NOMO-1 treated with DMSO at 0.1 percent for 48 hours (cell line): Measurements from ENCODE around the gene REEP1.
A peak's percentile ranks its signal among the peaks of the same experiment; 100 is the strongest.

ENCODE experiments used
- DNase-seq: peaks from one replicate; lab custom pipeline; 2025; ENCODE audit not compliant: unreplicated experiment; lab: John Stamatoyannopoulos, UW

Gene REEP1

DNA sequence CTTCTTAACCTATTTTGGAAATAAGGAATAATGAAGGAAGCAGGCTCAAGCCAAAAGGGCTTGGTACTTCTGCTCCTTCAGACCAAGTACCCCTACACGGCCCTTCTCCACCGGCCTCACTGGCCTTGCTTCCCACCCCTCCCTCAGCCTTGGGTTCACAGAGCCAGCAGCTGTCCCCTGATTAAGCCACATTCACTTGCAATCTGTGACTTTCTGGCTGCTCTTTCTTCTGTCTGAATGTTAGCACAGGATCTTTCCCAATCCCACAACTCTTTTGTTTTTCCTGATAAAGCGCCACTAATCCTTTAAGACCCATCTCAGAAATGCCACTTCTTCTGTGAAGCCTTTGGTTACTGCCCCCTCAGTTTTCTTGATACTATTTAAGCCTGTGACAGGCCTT, 52.4 kb downstream of the REEP1 start:
- DNase-seq = no peak

DNA sequence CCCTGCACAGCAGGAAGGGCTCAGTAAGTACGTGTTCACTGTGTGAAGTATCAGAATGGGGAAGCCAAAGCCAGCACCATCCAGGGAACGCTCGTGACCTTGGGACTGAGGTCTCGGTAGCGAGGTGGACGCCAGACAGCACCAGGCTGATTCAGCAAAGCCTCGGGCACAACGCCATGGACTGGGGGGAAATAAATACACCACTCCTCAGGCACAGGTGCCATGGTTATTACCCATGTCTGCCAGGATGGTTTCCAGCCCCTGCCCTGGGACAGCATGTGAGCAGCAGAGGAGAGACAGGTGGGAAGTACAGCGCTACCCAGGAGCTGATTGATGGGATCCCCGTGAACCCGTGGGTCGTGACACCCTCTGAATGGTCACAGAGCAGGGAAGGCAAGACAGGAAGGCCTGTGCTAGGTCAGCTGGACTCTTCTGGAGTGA, 53.0 kb downstream of the REEP1 start:
- DNase-seq = no peak

DNA sequence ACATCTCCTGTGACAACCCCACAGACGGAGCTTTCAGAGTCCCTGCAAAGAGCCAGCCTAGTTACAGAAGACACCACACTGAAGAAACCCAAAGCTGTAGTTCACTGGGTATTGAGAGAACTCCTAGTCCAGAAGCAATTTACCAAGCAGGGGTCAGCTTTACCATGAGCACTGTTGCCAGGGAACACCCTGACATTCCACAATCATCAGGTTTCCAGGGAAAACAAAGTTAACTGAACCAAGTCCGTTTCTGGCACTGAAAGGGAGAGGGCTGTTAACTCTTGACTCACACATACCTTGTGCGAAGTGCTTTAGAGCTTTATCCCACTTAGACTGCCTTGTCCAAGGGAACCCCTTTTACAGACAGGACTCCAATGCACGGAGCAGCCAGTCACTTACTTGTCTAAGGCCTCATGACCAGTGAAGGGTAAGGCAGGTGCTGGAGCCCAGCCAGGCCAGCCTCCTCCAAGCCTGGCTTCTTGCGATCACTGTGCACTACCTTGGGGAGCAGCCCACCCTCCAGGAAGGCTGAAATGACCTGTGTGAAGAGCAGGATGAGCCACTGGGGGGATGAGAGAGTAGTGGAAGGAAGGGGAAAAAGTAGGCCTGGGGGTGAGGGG, 53.9 kb downstream of the REEP1 start:
- DNase-seq = no peak

DNA sequence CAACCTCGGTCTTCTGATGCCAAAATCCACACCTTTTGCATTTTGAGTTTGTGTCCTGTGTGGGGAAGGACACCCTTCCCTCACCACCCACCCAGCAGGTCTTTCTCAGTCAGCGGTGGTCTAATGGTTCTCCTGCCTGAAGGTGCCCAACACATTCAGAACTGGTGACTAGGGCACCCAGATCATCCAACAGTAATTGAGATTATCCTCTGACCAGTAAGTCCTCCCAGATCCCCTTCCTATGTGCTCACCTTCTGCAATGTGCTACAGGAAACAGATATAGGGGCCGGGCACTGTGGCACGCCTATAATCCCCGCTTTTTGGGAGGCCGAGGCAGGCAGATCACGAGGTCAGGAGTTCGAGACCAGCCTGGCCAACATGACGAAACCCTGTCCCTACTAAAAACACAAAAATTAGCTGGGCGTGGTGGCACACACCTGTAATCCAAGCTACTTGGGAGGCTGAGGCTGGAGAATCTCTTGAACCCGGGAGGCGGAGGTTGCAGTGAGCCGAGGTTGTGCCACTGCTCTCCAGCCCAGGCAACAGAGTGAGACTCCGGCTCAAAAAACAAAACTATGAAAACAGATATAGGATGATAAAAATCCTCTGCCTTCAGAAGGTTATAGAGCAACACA, 56.2 kb downstream of the REEP1 start:
- no peak for DNase-seq

DNA sequence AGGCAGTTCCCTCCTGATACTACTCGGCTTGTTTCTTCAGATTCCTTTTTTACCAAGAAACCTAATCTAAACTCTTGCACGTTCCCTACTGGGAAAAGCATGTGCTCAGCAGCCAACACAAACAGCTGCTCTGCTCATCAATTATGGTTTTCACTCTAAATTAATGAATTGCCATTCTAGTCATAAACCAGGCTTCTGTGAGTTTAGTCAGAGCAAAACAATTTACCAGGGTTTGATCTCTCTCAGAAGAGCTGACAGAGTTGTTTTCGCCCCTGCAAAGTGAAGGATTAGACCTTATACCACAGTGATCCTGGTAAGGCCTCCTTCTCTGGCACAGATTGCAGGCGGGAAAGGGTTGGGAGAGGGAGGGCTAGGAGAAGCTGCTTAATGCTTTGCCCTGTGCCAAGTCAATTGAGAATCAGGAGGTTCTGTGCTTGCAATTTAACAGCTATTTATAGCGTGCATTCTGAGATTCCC, 57.2 kb downstream of the REEP1 start:
- no peak for DNase-seq

DNA sequence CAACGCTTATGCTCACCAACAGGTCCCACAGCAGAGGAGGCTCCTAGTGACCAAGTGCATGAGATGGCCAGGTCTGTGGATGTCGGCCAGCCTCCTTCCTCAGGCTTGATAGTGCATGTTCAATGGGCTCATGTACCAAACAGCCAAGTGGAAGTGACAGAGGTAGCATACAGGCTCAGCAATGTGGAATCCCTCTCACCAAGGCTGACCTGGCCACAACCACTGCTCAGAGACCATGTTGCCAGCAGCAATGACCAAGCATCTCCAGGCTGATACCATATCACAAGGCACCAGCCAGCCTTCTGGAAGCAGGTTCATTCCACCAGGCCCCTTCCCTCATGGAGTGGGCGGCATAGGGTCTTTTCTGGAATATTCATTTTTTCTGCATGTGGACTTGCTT, 61.5 kb downstream of the REEP1 start:
- DNase-seq = no peak

DNA sequence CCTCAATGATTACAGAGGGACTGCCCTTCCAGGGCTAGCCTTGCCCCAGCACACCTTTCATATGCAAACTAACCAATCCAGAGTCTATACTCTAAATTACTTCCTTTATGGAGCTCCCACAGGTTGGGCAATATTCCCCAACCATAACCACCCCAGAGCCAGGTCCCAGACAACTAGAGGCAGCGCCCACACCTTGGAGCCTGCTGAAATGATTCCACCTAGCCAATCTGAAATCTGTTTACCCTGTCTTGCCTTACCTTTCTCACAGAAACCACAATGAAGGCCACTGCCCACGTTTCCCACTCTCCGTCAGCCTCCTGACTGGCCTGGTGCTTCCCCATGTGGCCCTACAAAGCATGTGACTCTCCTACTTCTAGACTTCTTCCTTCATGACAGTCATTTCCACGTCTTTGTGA, 62.0 kb downstream of the REEP1 start:
- no peak for DNase-seq

DNA sequence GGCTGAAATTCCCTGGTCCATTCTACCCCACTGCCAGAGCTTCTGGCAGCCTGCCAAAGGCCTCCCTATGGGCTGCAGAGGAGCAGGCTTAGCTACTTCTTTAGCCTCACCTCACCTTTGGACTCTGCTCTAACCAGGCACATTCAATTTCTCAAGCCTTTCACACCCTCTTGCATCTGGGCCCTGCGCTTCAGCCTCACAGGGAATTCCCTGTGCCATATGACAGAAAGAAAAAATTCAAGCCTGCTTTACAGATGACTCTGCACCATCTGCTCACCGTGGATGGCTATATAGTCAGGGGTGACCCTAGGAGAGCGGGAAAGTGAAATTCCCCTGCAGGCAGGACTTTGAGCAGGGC, 62.5 kb downstream of the REEP1 start:
- DNase-seq = no peak

DNA sequence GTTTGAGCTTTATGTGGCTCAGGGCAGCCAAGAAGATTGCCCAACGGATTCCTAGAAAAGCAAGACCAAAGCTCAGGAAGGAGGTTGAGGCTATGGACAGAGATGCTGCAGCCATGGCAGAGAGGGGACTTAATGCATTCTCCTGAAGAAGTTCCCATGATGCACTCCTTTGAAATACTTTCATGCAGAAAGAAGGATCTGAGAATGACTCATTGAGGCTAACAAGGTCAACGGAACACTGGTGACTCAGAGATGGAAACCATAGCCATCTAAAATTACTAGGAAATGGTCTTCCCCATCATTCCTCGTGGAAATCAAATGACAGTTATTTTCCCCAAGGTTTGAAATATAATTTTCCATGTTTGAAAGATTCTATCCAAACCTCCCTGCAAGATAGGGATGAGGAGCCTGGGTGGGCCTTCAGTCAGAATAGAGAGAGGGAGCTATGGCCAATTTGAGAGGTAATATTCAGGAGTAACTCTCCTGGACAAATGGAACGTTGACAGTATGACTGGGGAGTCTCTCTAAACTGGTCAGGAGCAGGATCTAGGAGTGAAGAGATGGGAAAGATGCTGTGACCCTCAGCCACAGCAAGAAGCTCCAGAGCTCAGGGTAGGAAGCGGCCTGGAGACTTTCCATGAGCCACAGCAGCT, 63.0 kb downstream of the REEP1 start:
- DNase-seq = peak; percentile 14

DNA sequence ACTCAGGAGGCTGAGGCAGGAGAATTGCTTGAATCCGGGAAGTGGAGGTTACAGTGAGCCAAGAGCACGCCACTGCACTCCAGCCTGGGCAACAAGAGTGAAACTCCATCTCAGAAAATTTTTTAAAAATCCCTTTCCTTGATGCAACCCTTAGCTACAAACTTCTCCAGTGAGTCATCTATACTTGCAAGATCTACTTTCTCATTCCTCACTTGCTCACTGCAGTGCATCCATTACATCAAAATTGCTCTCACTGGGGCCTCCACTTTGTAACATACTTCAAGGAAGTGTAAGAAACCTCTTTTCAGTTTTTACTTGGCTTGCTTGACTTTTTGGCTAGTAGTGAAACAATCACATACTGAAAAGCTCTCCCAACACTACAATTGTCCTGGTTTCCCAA, 65.3 kb downstream of the REEP1 start:
- no peak for DNase-seq

DNA sequence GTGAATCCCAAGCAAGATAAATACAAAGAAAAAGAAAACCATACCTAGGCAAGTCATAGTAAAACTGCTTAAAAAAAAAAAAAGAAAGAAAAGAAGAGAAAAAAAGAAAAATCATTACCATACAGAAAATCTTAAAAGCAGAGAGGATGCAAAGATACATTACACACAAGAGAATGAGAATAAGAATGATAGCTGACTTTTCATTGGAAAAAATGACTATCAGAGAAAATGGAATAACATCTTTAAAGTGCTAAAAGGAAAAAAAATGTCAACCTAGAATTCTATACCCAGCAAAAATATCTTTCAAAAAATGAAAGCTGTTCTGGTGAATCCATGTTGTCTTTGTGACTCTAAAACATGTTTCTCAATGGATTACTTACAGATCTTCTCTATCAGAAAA, 66.2 kb downstream of the REEP1 start:
- no peak for DNase-seq

DNA sequence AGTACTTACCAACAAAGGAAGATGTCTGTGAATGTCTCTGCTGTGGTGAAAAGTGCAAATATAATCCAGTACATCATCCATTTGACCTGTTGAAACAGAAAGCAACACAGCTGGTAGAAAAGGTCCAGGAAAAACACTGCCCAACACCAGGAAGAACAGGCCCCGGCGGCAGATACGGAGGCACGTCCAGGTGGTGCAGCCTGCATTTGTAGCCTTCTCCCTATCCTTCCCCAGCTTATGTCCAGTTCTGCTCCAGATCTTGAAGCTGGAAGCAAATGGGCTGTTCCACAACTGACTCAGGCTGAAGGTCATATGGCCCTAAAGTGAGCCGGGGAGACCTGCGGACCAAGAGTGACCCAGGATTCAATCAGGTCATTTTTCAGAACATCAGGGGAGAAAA, 73.5 kb downstream of the REEP1 start:
- no peak for DNase-seq

DNA sequence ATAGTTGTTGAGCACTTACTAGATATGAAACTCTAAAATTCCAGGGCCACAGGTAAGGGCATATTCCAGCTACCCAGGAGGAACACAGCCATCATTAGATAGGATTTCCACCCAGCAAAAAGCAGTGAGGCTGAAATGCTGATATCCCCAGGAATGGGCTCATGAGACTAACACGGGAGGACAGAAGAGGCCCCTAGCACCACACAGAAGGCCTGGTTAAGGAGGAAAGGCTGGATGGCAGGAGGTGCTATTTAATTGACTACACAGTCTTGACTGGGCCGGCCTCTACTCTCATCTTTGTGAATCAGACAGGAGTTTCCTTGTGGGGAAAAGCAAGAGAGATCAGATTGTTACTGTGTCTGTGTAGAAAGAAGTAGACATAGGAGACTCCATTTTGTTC, 76.4 kb downstream of the REEP1 start:
- no peak for DNase-seq

DNA sequence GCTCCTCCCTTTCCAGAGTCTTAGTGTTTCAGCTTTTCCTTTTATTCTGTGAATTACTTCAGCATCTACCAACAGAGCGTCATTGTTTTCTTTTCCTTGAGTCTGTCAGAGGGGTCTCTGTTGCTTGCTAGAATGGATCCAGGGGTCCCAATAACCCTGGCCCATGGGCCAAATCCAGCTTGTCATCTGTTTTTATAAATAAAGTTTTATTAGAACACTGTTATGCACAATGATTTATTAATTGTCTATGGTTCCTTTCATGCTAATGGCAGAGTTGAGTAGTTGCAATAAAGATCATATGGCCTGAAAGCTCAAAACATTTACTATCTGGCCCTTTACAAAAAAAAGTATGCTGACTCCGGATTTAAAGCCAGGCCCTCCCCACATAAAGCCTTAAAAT, 79.3 kb downstream of the REEP1 start:
- DNase-seq = no peak

DNA sequence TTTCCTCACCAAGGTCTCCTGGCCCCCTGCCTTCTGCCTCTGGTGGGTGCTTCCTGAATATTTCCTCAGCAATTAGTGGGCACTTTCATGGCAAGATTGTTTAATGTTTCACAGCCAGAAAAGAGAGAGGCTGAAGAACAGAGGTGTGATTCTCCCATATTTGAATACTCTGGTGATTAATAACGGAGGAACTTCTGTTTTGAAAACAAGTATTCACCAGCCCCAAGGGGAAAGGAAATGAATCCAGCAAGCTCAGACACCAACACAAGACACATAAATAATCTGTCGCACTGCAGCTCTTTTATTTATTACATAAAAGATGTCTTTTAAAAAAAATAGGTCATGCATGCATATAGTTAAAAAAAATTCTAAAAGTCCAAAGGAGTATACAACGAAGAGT, 80.4 kb downstream of the REEP1 start:
- DNase-seq = no peak

DNA sequence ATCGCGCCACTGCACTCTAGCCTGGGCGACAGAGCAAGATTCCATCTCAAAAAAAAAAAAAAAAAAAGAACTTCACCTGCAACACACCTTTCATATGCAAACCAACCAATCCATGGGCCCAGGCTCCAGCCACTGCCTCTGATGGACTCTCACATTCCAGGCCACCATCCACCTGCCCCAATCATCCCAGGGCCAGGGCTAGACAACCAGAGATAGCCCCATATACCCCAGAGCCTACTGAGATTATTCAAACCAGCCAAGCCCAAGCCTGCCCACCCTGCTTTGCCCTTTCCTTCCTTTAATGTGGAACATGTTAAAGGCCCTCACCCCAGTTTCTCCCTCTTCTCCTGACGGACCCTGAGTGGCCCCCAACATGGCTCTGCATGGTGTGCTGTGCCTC, 81.1 kb downstream of the REEP1 start:
- no peak for DNase-seq

DNA sequence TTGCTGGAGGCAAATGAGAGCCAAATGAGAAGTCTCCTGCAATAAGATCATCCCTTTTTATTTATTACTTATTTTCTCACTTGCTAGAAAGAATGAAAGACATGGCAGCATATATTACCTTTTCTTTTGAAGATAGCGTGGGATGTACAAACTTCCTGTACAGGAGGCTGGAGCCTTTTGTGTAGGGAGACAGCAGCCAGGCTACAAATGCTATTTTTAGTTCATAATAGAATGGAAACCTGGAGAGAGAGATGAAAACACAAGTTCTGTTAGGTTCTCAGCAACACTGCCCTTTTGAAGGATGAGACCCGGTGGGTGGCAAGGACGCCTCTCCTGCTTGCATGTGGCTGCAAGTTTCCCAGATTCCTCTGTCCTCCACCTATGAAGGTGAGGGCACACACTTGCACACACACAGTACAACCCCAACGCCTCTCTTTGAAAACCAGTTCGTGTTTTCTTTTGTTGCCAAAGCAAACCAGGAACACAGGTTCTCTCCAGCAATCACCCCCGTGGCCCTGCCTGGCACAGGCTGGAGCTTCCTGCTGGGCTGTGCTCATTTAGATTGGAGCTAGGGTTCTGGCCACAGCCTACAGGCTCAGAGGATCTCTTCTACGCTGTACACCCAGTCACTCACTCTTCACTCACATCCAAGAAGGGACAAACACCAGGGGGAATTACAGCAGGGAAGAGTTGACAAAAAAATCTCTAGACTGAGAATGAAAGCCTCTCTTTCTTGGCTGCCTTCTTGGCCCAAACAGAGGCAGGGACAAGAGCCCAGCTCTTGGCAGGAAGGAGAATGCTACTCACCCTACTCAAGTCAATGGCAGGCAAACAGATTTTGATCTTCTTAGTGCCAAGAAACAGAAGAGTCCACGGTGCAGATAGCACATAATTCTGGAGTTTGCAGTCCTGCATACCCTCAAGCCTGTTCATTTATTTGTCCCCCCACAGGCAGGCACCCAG, 82.6 kb downstream of the REEP1 start:
- DNase-seq = no peak

DNA sequence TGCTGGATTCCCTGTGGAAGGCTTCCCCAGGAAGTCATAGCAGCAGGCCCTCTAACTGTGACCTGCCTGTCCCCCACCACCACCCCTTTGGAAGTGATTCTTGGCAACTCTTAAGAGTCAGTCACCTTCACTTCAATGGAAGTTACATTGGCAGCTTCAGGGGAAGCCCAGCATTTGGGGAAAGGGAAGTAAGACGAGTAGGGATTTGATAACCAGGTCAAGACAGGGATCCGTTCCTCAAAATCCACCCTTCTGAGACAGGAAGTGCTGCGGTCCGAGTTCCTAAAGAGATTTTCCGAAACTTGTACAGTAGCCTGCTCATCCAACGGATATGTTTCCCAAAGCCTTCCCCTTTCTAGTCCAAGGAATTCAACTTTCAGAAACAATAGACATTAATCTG, 84.0 kb downstream of the REEP1 start:
- DNase-seq = no peak

DNA sequence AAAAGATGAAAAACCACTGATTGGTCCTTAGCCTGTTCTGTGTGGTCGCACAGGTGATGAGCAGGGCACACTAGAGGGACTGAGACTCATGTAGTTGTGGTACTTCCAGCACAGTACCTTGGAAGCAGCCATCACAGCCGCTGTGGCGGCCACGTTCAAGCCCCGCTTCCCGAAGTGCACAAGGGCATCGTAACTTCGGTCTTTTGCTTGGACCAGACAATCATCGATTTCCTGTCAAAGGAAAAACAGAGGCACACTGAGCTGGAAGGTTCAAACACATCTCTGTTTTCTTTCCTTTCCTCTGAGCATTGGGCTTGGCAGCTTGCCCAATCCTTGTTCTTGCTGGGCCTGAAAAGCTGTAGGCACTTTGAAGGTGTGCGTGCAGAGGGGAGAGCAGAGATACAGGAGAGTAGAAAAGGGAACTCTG, 85.6 kb downstream of the REEP1 start:
- DNase-seq = no peak

DNA sequence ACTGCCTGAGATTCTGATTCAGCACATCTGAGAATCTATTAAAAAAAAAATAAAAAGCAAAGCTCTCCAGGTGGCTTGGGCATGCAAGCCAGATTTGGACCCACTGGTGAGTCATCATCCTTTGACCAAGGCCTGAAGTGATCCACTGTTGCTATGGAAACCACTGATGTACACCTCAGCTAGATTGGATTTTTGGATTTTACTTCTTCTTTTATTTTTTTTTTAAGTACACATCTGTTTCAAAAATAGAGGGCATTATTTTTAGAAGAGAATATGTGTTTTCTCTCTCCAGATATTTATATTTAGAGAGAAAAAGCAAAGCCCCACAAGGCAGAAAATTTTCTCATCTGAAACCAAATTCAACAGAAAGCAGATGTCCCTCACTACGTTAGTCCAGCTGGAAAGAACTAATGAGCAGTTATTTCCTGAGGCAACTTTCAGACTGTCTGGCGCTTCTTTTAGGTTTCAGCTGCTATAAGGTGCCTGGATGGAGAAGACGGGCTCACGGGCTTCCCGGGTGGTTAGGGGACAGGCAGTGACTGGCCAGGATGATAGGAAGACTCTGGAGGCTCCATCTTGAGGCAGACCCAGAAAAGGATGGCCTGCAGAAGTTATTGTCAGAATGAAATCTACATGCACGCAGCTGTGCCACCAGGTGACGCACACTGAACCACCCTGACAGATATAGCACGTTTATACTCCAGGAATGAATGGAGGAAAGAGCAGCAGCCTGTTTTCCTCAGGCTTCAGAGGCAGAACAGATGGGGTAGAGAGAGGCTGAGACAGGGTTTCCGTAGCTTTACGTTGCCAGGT, 87.6 kb downstream of the REEP1 start:
- DNase-seq = peak; percentile 44

DNA sequence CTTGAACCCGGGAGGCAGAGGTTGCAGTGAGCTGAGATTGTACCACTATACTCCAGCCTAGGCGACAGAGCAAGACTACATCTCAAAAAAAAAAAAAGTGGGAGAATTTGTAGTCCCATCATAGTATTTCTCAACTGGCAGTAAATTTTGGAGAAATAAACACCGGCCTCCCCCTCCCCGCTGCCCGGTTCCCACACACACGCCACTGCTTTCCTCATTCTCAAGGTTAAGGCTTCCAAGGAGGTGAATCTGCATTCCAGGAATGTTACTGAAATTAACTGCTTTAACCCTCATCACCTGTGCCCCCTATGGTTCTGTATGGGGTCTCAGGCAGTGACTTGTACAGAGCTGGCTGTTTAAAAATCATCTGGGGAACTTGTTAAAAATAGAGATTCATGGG, 88.2 kb downstream of the REEP1 start:
- DNase-seq = no peak
